ENCODE data around the gene ODC1.

Gene ODC1

DNA sequence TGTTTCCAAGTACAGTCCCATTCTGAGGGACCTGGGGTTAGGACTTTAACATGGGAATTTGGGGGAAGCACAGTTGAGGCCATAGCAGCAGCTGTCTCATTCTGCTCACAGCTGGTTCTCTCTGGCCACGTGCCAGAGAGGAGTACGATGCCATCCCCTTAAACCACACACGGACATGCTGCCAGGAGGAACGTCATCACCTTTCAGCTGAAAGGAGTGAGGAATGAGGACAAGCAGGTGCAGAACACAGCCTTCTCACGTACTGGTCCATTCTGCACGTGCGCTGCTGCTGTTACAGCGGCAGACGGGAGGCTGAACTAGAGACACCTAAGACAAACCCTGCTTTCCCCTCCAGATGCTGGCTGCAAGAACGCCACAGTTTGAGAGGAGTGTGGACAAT lies 33.5 kb downstream of the ODC1 start:
- DNase-seq (ENCODE audit: low read depth): no peak
- TF ChIP-seq, protein P1, sequence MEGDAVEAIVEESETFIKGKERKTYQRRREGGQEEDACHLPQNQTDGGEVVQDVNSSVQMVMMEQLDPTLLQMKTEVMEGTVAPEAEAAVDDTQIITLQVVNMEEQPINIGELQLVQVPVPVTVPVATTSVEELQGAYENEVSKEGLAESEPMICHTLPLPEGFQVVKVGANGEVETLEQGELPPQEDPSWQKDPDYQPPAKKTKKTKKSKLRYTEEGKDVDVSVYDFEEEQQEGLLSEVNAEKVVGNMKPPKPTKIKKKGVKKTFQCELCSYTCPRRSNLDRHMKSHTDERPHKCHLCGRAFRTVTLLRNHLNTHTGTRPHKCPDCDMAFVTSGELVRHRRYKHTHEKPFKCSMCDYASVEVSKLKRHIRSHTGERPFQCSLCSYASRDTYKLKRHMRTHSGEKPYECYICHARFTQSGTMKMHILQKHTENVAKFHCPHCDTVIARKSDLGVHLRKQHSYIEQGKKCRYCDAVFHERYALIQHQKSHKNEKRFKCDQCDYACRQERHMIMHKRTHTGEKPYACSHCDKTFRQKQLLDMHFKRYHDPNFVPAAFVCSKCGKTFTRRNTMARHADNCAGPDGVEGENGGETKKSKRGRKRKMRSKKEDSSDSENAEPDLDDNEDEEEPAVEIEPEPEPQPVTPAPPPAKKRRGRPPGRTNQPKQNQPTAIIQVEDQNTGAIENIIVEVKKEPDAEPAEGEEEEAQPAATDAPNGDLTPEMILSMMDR (conservative IDR thresholded peaks at IDR 0.05; ENCODE audit: low read depth, low read length): no peak
- H3K4me3 ChIP-seq (ENCODE audit: low read length): no peak overlapping the region

DNA sequence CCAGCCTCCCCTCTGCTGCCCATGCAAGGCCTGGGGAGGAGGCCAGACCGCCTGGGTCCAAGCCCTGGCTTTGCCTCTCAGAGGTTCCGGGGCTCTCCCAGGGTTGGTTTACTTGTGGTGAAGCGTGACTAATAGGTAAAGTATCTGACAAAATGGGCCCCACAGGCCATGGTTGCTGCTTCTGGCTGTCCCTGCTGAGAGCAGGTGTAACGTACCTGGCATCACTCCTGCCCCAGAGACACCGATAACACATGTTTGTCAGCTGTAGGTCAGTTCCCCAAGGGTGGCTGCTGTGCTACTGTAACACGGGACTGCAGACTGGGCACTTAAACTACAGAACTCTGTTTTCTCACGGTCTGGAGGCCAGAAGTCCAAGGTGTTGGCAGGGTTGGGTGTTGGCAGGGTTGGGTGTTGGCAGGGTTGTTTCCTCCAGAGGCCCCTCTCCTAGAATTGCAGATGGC lies 34.1 kb downstream of the ODC1 start:
- DNase-seq (ENCODE audit: low read depth): no peak
- TF ChIP-seq, protein P1 (conservative IDR thresholded peaks at IDR 0.05; ENCODE audit: low read depth, low read length): no peak

DNA sequence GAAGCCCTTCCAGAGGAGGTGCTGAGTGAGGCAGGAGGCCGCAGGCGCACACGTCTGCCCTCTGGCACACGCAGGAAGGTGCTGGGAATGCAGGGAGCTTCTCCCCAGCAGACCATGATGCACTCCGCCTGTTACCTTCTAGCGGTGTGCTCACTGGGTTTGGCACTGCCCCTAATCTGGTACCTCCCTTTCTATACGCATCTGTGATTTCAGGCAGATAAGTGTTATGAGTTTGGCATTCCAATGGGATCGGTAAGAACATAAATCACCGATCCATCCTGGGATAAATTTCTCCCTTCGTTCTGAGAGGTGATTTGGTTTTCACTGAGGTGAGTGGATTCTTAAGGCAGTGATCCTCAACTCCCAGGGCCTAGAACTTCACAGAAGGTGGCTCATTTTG lies 34.6 kb downstream of the ODC1 start:
- DNase-seq (ENCODE audit: low read depth): no peak
- TF ChIP-seq, protein P1 (conservative IDR thresholded peaks at IDR 0.05; ENCODE audit: low read depth, low read length): no peak
- no peak overlapping the region for H3K4me3 ChIP-seq (ENCODE audit: low read length)

More for the DNA sequence above, 34.1 kb downstream of the ODC1 start:
- no peak overlapping the region for H3K4me3 ChIP-seq (ENCODE audit: low read length)

DNA sequence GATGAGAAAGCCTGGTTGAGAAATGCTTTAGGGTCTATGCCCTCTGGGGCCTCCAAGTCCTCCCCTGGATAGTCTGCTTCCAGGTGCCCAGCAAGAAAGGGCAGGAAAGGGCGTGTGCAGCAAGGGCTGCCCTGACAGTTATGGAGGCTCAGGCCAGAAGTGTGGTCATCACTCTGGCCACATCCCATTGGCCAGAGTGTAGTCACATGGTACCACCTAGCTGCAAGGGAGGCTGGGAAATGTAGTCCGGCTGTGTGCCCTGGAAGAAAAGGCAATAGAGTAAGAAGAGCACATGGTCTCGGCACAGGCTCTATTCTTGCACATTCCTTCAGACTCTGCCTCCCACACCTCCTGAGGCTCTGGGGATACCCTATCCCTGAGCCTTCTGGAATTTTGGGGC lies 35.7 kb downstream of the ODC1 start:
- TF ChIP-seq, protein P1 (conservative IDR thresholded peaks at IDR 0.05; ENCODE audit: low read depth, low read length): no peak
- H3K4me3 ChIP-seq (ENCODE audit: low read length): no peak overlapping the region
- DNase-seq (ENCODE audit: low read depth): no peak

DNA sequence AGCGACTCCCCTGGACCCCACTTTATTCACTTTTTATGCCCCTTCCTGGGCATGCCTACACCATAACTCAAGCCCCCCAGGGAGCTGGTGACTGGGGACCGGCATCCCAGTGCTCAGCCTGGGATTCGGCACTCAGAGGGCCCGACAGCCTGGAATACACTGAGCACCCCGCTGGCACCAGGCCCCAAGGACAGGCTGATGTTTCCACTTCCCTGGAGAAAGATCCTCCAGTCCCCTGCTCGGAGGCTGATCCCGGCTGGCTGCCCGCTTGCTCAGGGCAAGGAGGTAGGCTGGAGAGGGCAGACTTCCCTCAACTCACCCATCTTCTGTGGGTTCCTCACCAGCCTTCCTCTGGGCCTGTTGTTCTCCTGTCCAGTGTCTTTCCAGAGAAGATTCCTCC lies 36.6 kb downstream of the ODC1 start:
- TF ChIP-seq, protein P1 (conservative IDR thresholded peaks at IDR 0.05; ENCODE audit: low read depth, low read length): no peak
- no peak overlapping the region for H3K4me3 ChIP-seq (ENCODE audit: low read length)
- DNase-seq (ENCODE audit: low read depth): no peak

DNA sequence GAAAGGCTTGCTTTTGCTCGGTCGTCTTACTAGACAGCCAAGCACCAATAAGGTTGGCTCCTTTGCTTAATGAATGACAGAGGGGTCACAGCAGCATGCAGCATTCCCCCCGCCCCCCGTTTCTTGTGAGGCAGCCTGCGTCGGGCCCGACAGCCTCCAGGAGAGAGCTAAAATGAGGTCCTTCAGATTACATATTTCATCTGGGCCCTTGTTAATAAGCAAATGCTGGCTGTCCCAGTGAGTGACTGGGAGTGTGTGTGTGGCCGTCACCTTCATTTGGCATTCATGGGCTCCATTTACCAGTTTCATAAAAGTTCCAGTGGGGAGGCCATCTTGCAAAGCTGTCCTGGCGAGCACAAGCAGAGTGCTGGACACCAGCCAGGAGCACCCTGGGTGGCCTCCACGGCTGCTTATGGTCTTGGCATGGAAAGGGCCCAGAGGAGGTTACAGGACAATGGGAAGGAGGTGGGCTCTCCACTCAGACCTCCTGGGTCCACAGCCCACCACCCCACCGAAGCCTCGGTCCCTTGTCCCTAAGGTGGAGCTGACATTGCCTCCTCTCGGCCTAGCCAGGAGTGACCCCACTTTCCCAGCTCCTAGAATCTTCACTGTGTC lies 37.2 kb downstream of the ODC1 start:
- no peak for DNase-seq (ENCODE audit: low read depth)
- H3K4me3 ChIP-seq (ENCODE audit: low read length): no peak overlapping the region
- TF ChIP-seq, protein P1 (conservative IDR thresholded peaks at IDR 0.05; ENCODE audit: low read depth, low read length): no peak

Measured in retinal pigment epithelial cell (primary cell).